Osteoblast (primary cell): ENCODE results near the gene LHFPL6. TPM values are rescaled to one million over a fixed set of nuclear protein-coding genes. Genes with fewer than 3 reads are reported as not detected.

Experiments used
- DNase-seq: peaks from one replicate; pipeline ENCODE4 v3.0.0; 2011; ENCODE audit warnings: low spot score, mixed read lengths; ENCODE audit not compliant: insufficient read length; ENCODE audit errors: missing footprints
- H2AFZ ChIP-seq: 2 replicates; pipeline ENCODE4 v1.6.0; 2011; ENCODE audit warnings: mild to moderate bottlenecking, low read length
- H3K27ac ChIP-seq: 2 replicates; pipeline ENCODE4 v1.5.1; 2011; ENCODE audit warnings: mild to moderate bottlenecking, low read depth, low read length, moderate library complexity
- H3K27me3 ChIP-seq: 2 replicates; pipeline ENCODE4 v1.6.0; 2012; ENCODE audit warnings: mild to moderate bottlenecking, control low read depth, inconsistent platforms, low read length, moderate library complexity; ENCODE audit not compliant: insufficient read depth
- H3K36me3 ChIP-seq: 2 replicates; pipeline ENCODE4 v1.5.1; 2011; ENCODE audit warnings: mild to moderate bottlenecking, low read length, control low read depth, moderate library complexity; ENCODE audit not compliant: insufficient read depth
- H3K4me1 ChIP-seq: 2 replicates; pipeline ENCODE4 v1.5.1; 2011; ENCODE audit warnings: mild to moderate bottlenecking, low read length, control low read depth, moderate library complexity; ENCODE audit not compliant: insufficient read depth
- H3K4me2 ChIP-seq: 2 replicates; pipeline ENCODE4 v1.6.0; 2011; ENCODE audit warnings: mild to moderate bottlenecking, low read length; ENCODE audit not compliant: insufficient read depth
- H3K4me3 ChIP-seq: fragments of 200-600 bp; sonication (generic); 3 replicates; pipeline ENCODE4 v1.5.1; 2012; ENCODE audit warnings: mild to moderate bottlenecking, low read length, inconsistent platforms; ENCODE audit not compliant: insufficient read depth
- H3K79me2 ChIP-seq: 2 replicates; pipeline ENCODE4 v1.6.0; 2012; ENCODE audit warnings: mild to moderate bottlenecking, low read length, control low read depth, inconsistent platforms; ENCODE audit not compliant: insufficient read depth
- H3K9me3 ChIP-seq: 2 replicates; pipeline ENCODE4 v1.5.1; 2011; ENCODE audit warnings: low read depth, low read length, control low read depth
- H4K20me1 ChIP-seq: 2 replicates; pipeline ENCODE4 v1.6.0; 2012; ENCODE audit warnings: mild to moderate bottlenecking, low read length, control low read depth; ENCODE audit not compliant: insufficient read depth
- CTCF ChIP-seq: IDR thresholded peaks from 2 replicates; pipeline ENCODE4 v1.5.1; 2011; ENCODE audit warnings: mild to moderate bottlenecking, low read depth, low read length, moderate library complexity; ENCODE audit errors: extremely low read depth
- total RNA-seq: library from RNA; depleted of rRNA; stranded (reverse); fragments of >200 nt; gene quantifications from 2 replicates; pipeline ENCODE4 v1.2.3, GENCODE V29; 2012

Gene LHFPL6
- total RNA-seq, 1 donor, result 112 TPM

GRCh38 chr13:39559847-39560246 is 43.1 kb downstream of the LHFPL6 start:
- Histone ChIP-seq H3K27me3 (no peaks in the 10 kb centered on the region), H2AFZ (no peak overlapping the region), H3K4me3 (no peak overlapping the region), H4K20me1 (no peaks in the 10 kb centered on the region), H3K27ac (no peak overlapping the region), H3K36me3 (no peaks in the 10 kb centered on the region), H3K4me2 (no peak overlapping the region), H3K4me1 (peaks cover 31% of the 10 kb centered on the region), H3K9me3 (no peaks in the 10 kb centered on the region), H3K79me2 (peaks cover 73% of the 10 kb centered on the region)
- peak; percentile 18 for DNase-seq
- no peak for TF ChIP-seq CTCF

GRCh38 chr13:39557285-39557955 is 45.6 kb downstream of the LHFPL6 start:
- H3K27ac ChIP-seq, result no peak overlapping the region
- H2AFZ ChIP-seq, result no peak overlapping the region
- H3K27me3 ChIP-seq, result no peaks in the 10 kb centered on the region
- H3K36me3 ChIP-seq, result no peaks in the 10 kb centered on the region
- no peak overlapping the region for H3K4me2 ChIP-seq
- H3K9me3 ChIP-seq, result no peaks in the 10 kb centered on the region
- H4K20me1 ChIP-seq, result no peaks in the 10 kb centered on the region
- no peak for TF ChIP-seq CTCF
- DNase-seq, result peak; percentile 2
- H3K4me1 ChIP-seq, result peaks cover 7% of the 10 kb centered on the region
- peaks cover 66% of the 10 kb centered on the region for H3K79me2 ChIP-seq
- H3K4me3 ChIP-seq, result no peak overlapping the region

- no peak overlapping the region for H2AFZ ChIP-seq
- H3K79me2 ChIP-seq, result peaks cover 66% of the 10 kb centered on the region
- no peak for DNase-seq
- peaks cover 7% of the 10 kb centered on the region for H3K4me1 ChIP-seq
- H3K27ac ChIP-seq, result no peak overlapping the region
- H3K27me3 ChIP-seq, result no peaks in the 10 kb centered on the region
- no peaks in the 10 kb centered on the region for H4K20me1 ChIP-seq
- H3K4me3 ChIP-seq, result no peak overlapping the region
- no peak for TF ChIP-seq CTCF
- no peaks in the 10 kb centered on the region for H3K9me3 ChIP-seq
- H3K4me2 ChIP-seq, result no peak overlapping the region
- no peaks in the 10 kb centered on the region for H3K36me3 ChIP-seq
Observed at GRCh38 chr13:39556866-39557265, 46.1 kb downstream of the LHFPL6 start.

- Histone ChIP-seq H3K4me1 (no peaks in the 10 kb centered on the region), H4K20me1 (no peaks in the 10 kb centered on the region), H3K27me3 (no peaks in the 10 kb centered on the region), H3K27ac (no peak overlapping the region), H3K79me2 (peaks cover 58% of the 10 kb centered on the region), H3K36me3 (no peaks in the 10 kb centered on the region), H3K4me2 (no peak overlapping the region), H3K4me3 (no peak overlapping the region), H2AFZ (no peak overlapping the region), H3K9me3 (no peaks in the 10 kb centered on the region)
- DNase-seq, result peak; percentile 3
- TF ChIP-seq CTCF, result no peak
Observed at GRCh38 chr13:39554371-39554770, 48.6 kb downstream of the LHFPL6 start.
